ENCODE data around the gene NRSN1. TPM values are rescaled to one million over a fixed set of nuclear protein-coding genes. Genes with fewer than 3 reads are reported as not detected.

The NRSN1 gene
- total and polyA plus RNA-seq, 2 of the 13 experiments (the other 11 are each of a cell fraction or from before 2014, with no cell fraction given) = not detected

- TF ChIP-seq ZNF710 (CRISPR knock-in tag; IDR thresholded peaks at IDR 0.05; ENCODE audit: borderline replicate concordance) = peak; percentile 69; the same call in 1 of the 2 replicates
- TF ChIP-seq NR2F6 (IDR thresholded peaks at IDR 0.05) = peak; percentile 99
- TF ChIP-seq NR2F6 (CRISPR knock-in tag; IDR thresholded peaks at IDR 0.05) = peak; percentile 98
- no peak for TF ChIP-seq ZNF570 (CRISPR knock-in tag; IDR thresholded peaks at IDR 0.05; ENCODE audit: borderline replicate concordance)
- no peak for TF ChIP-seq ZBTB26 (CRISPR knock-in tag; IDR thresholded peaks at IDR 0.05; ENCODE audit: borderline replicate concordance)
- no peak for TF ChIP-seq ZNF800 (CRISPR knock-in tag; IDR thresholded peaks at IDR 0.05)
- no peak for TF ChIP-seq CAMTA2 (CRISPR knock-in tag; IDR thresholded peaks at IDR 0.05; ENCODE audit: borderline replicate concordance)
- TF ChIP-seq ZSCAN5A (CRISPR knock-in tag; IDR thresholded peaks at IDR 0.05; ENCODE audit: borderline replicate concordance) = peak; percentile 50; the same call in 1 of the 2 replicates
- peak; percentile 92 for TF ChIP-seq CREM (IDR thresholded peaks at IDR 0.05)
- TF ChIP-seq CREM (CRISPR knock-in tag; IDR thresholded peaks at IDR 0.05) = no peak
- no peak for TF ChIP-seq MLX (CRISPR knock-in tag; IDR thresholded peaks at IDR 0.05)
- TF ChIP-seq ZNF780A (CRISPR knock-in tag; IDR thresholded peaks at IDR 0.05) = no peak
- no peak for TF ChIP-seq NR1H2 (CRISPR knock-in tag; IDR thresholded peaks at IDR 0.05; ENCODE audit: borderline replicate concordance, low read depth)
- peak; percentile 95 for TF ChIP-seq BCL6 (CRISPR knock-in tag; IDR thresholded peaks at IDR 0.05)
- no peak for TF ChIP-seq JARID2 (CRISPR knock-in tag; IDR thresholded peaks at IDR 0.05; ENCODE audit: insufficient replicate concordance)
- peak; percentile 36; the same call in 1 of the 2 replicates for TF ChIP-seq ZNF124 (CRISPR knock-in tag; IDR thresholded peaks at IDR 0.05)
- no peak; the same call in 1 of the 2 replicates for TF ChIP-seq LCORL (IDR thresholded peaks at IDR 0.05)
- peak; percentile 85 for TF ChIP-seq LCORL (CRISPR knock-in tag; IDR thresholded peaks at IDR 0.05)
- TF ChIP-seq TCF7 (IDR thresholded peaks at IDR 0.05; ENCODE audit: low read depth) = peak; percentile 98
- peak; percentile 58; the same call in 1 of the 2 replicates for TF ChIP-seq YEATS4 (CRISPR knock-in tag; IDR thresholded peaks at IDR 0.05; ENCODE audit: borderline replicate concordance)
- 0 out of 2 replicates have a peak, but pooled peaks have one; percentile 18 for TF ChIP-seq CHD4 (IDR thresholded peaks at IDR 0.05; ENCODE audit: borderline replicate concordance, low read length)
- peak; percentile 48; the same call in 1 of the 2 replicates for TF ChIP-seq TBX2 (CRISPR knock-in tag; IDR thresholded peaks at IDR 0.05; ENCODE audit: borderline replicate concordance)
- no peak; the same call in 1 of the 2 replicates for TF ChIP-seq KMT2B (CRISPR knock-in tag; IDR thresholded peaks at IDR 0.05)
- TF ChIP-seq PRPF4 (IDR thresholded peaks at IDR 0.05; ENCODE audit: low read depth, low read length, poor library complexity, severe bottlenecking) = no peak
- no peak for TF ChIP-seq PAX8 (CRISPR knock-in tag; IDR thresholded peaks at IDR 0.05; ENCODE audit: borderline replicate concordance)
Measured at GRCh38 chr6:24148154-24148570, 22.1 kb downstream of the NRSN1 start (continued).
